Panc1 (cell line): ENCODE measurements around the gene ATP4A. TPM values are rescaled to one million over a fixed set of nuclear protein-coding genes. Genes with fewer than 3 reads are reported as not detected.

Experiments
- ATAC-seq: fragments of 200-7000 bp; cut with Tn5 transposase; 2 replicates; pipeline ENCODE4 v1.9.1; 2020; ENCODE audit warnings: mild to moderate bottlenecking, moderate library complexity
- BruUV-seq: library from RNA; stranded (reverse); fragments of 400-500 nt; replicated peaks from 2 replicates; lab custom pipeline; 2021; lab: Mats Ljungman, UMichigan
- CTCF ChIA-PET: fragments of 300-600 bp; sonication (Branson Sonifier 250); formaldehyde crosslinking; loops from one replicate; lab custom pipeline; 2022; ENCODE audit warnings: antibody characterized with exemption; lab: Charles Lee
- POLR2A ChIA-PET: fragments of 300-600 bp; sonication (Branson Sonifier 250); formaldehyde crosslinking; loops from one replicate; lab custom pipeline; 2022; ENCODE audit warnings: antibody characterized with exemption; lab: Charles Lee
- DNase-seq: peaks from one replicate; pipeline ENCODE4 v3.0.0-alpha.2; 2010; ENCODE audit warnings: low read depth, low spot score
- H3K27ac ChIP-seq: 2 replicates; pipeline ENCODE4 v1.5.1; 2011; ENCODE audit warnings: mild to moderate bottlenecking, low read length, inconsistent platforms
- H3K27me3 ChIP-seq: fragments of 200-500 bp; sonication (Bioruptor generic); 2 replicates; pipeline ENCODE4 v1.6.0; 2014; ENCODE audit warnings: low read length, inconsistent platforms; ENCODE audit not compliant: control insufficient read depth, insufficient read depth
- H3K36me3 ChIP-seq: fragments of 200-500 bp; sonication (Bioruptor generic); 2 replicates; pipeline ENCODE4 v1.5.1; 2014; ENCODE audit warnings: inconsistent platforms, mild to moderate bottlenecking, low read length, moderate library complexity; ENCODE audit not compliant: control insufficient read depth, insufficient read depth
- H3K4me1 ChIP-seq: 2 replicates; pipeline ENCODE4 v1.5.1; 2011; ENCODE audit warnings: inconsistent platforms, mild to moderate bottlenecking, low read length, moderate library complexity; ENCODE audit not compliant: control insufficient read depth, insufficient read depth
- H3K4me3 ChIP-seq, 2 experiments: 2 replicates each; pipeline ENCODE4 v1.5.1; 2011 to 2012; ENCODE audit warnings: low read depth in 2 of 2, low read length in 2 of 2, mild to moderate bottlenecking in 2 of 2, inconsistent platforms in 1 of 2, moderate library complexity in 1 of 2
- H3K9me3 ChIP-seq: fragments of 200-500 bp; sonication (Bioruptor generic); 2 replicates; pipeline ENCODE4 v1.5.1; 2014; ENCODE audit warnings: low read depth, mild to moderate bottlenecking, inconsistent platforms, low read length, moderate library complexity; ENCODE audit not compliant: control insufficient read depth, insufficient read depth
- CTCF ChIP-seq: fragments of 450-650 bp; IDR thresholded peaks from 2 replicates; pipeline ENCODE4 v1.5.1; 2017; ENCODE audit warnings: mild to moderate bottlenecking
- POLR2AphosphoS5 ChIP-seq: IDR thresholded peaks from 2 replicates; pipeline ENCODE4 v1.6.1; 2012; ENCODE audit warnings: mild to moderate bottlenecking, low read depth, low read length, moderate library complexity
- REST ChIP-seq, 2 experiments: IDR thresholded peaks; 2 replicates each; pipeline ENCODE4 v1.6.1; 2011 to 2012; ENCODE audit warnings: low read depth in 2 of 2, control low read depth in 1 of 2, low read length in 1 of 2, mild to moderate bottlenecking in 1 of 2, moderate library complexity in 1 of 2; ENCODE audit not compliant: insufficient read depth in 1 of 2
- SIN3A ChIP-seq: IDR thresholded peaks from 2 replicates; pipeline ENCODE4 v1.6.1; 2012; ENCODE audit warnings: low read depth, mild to moderate bottlenecking, low read length, moderate library complexity, borderline replicate concordance; ENCODE audit not compliant: insufficient read depth
- TCF7L2 ChIP-seq: IDR thresholded peaks from 2 replicates; pipeline ENCODE4 v1.6.1; 2011; ENCODE audit warnings: mild to moderate bottlenecking, low read depth, low read length, inconsistent platforms
- in situ Hi-C: cut with HindIII; loops from 2 replicates; pipeline ENCODE4 v1.10.0; 2016; ENCODE audit warnings: low sequenced_read_pairs, low pct_unique_long_range_greater_than_20kb
- intact Hi-C: fragments of 100-400 bp; cut with micrococcal nuclease; formaldehyde crosslinking; loops from one replicate; pipeline ENCODE4 v1.10.0; 2022; ENCODE audit not compliant: unreplicated experiment
- total RNA-seq: library from RNA; stranded (reverse); gene quantifications from one replicate; pipeline ENCODE4 v1.2.1, GENCODE V29; 2021; ENCODE audit not compliant: unreplicated experiment

The ATP4A gene
- total RNA-seq, 1 experiment from 2014 or later = not detected

GRCh38 chr19:35585848-35586247 is 22.4 kb upstream of the ATP4A start, which contains the start of gene PMIS2:
Gene PMIS2 (plus strand): TSS chr19:35586173. CDS start chr19:35586260, 87 bp downstream.
- TF ChIP-seq CTCF = no peak
- no peak for TF ChIP-seq TCF7L2
- no peak for TF ChIP-seq POLR2AphosphoS5
- no peak for TF ChIP-seq SIN3A
- TF ChIP-seq REST (IDR thresholded peaks at IDR 0.05; ENCODE audit: insufficient read depth in 1 of 2, low read depth in 2 of 2, low read length in 1 of 2) = no peak
- intact Hi-C loops = no loop called here
- Histone ChIP-seq H3K4me3 (no peak within 1 kb of the TSS), H3K9me3 (no peaks in the 10 kb centered on the region), H3K4me1 (no peaks in the 10 kb centered on the region), H3K27ac (no peak within 1 kb of the TSS), H3K27me3 (peaks cover 3% of the 10 kb centered on the region), H3K36me3 (no peaks in the 10 kb centered on the region)
- DNase-seq (no peak), ATAC-seq (no peak)
- no TSS peak for BruUV-seq
- CTCF ChIA-PET = no interaction called here
- POLR2A ChIA-PET = interaction anchor here (0.6 kb wide), 1 partner anchor 529 kb away, joined by 6 read pairs; the partner anchor contains the start of gene POLR2I
- in situ Hi-C loops = no loop called here

- Histone ChIP-seq H3K27ac (no peak overlapping the region), H3K36me3 (no peaks in the 10 kb centered on the region), H3K4me3 (no peak overlapping the region), H3K9me3 (no peaks in the 10 kb centered on the region), H3K4me1 (no peaks in the 10 kb centered on the region), H3K27me3 (peaks cover 3% of the 10 kb centered on the region)
- TF ChIP-seq SIN3A = no peak
- no peak for TF ChIP-seq POLR2AphosphoS5
- no peak for TF ChIP-seq REST (IDR thresholded peaks at IDR 0.05; ENCODE audit: insufficient read depth in 1 of 2, low read depth in 2 of 2, low read length in 1 of 2)
- TF ChIP-seq CTCF = no peak
- intact Hi-C loops = no loop called here
- ATAC-seq (no peak), DNase-seq (no peak)
- in situ Hi-C loops = no loop called here
- ChIA-PET CTCF (no interaction called here), POLR2A (no interaction called here)
- BruUV-seq = no TSS peak
These were observed 19.3 kb upstream of the ATP4A start for GRCh38 chr19:35582760-35583159.
